ENCODE measurements around the gene PFN2.
"Not testable (repeated sequence)": the region's sequence is repeated elsewhere in the genome, so short reads cannot be mapped to it uniquely, and the experiment has no call there.

PFN2 gene

GRCh38 chr3:149955449-149955848 lies 15.2 kb downstream of the PFN2 start:
- no peak overlapping the region for H2AFZ ChIP-seq (ENCODE audit: low read length)
- no peaks in the 10 kb centered on the region for H3F3A ChIP-seq (ENCODE audit: low read depth)
- no peaks in the 10 kb centered on the region for H3K9me3 ChIP-seq (ENCODE audit: insufficient read depth, low read depth, low read length)
- no peaks in the 10 kb centered on the region for H3K27me3 ChIP-seq (ENCODE audit: insufficient read depth, low read length, poor library complexity, severe bottlenecking)
- H3K4me3 ChIP-seq (ENCODE audit: low read length, poor library complexity, severe bottlenecking): no peak overlapping the region
- H3K9ac ChIP-seq (ENCODE audit: low read depth, low read length, poor library complexity, severe bottlenecking): no peak overlapping the region
- H3K36me3 ChIP-seq (ENCODE audit: insufficient read depth, low read length): no peaks in the 10 kb centered on the region
- no peaks in the 10 kb centered on the region for H3K9me2 ChIP-seq (replicated peaks; ENCODE audit: low read depth, low read length)
- no peaks in the 10 kb centered on the region for H4K20me1 ChIP-seq (ENCODE audit: insufficient read depth, low read length, poor library complexity, severe bottlenecking)
- no peak overlapping the region for H3K4me2 ChIP-seq (ENCODE audit: low read depth, low read length, poor library complexity, severe bottlenecking)
- H3K4me1 ChIP-seq (ENCODE audit: insufficient read depth, low read length, poor library complexity, severe bottlenecking): peaks cover 9% of the 10 kb centered on the region
- H3K79me2 ChIP-seq (ENCODE audit: insufficient read depth, low read length): no peaks in the 10 kb centered on the region
- TF ChIP-seq EZH2phosphoT487 (IDR thresholded peaks at IDR 0.05; ENCODE audit: borderline replicate concordance): no peak

GRCh38 chr3:149954812-149955211 lies 15.9 kb downstream of the PFN2 start:
- H3K27me3 ChIP-seq (ENCODE audit: insufficient read depth, low read length, poor library complexity, severe bottlenecking): no peaks in the 10 kb centered on the region
- H3K4me1 ChIP-seq (ENCODE audit: insufficient read depth, low read length, poor library complexity, severe bottlenecking): peaks cover 9% of the 10 kb centered on the region
- H3K79me2 ChIP-seq (ENCODE audit: insufficient read depth, low read length): no peaks in the 10 kb centered on the region
- H3F3A ChIP-seq (ENCODE audit: low read depth): no peaks in the 10 kb centered on the region
- no peak overlapping the region for H3K4me2 ChIP-seq (ENCODE audit: low read depth, low read length, poor library complexity, severe bottlenecking)
- no peaks in the 10 kb centered on the region for H4K20me1 ChIP-seq (ENCODE audit: insufficient read depth, low read length, poor library complexity, severe bottlenecking)
- H3K9ac ChIP-seq (ENCODE audit: low read depth, low read length, poor library complexity, severe bottlenecking): no peak overlapping the region
- H3K9me2 ChIP-seq (replicated peaks; ENCODE audit: low read depth, low read length): no peaks in the 10 kb centered on the region
- no peaks in the 10 kb centered on the region for H3K9me3 ChIP-seq (ENCODE audit: insufficient read depth, low read depth, low read length)
- no peaks in the 10 kb centered on the region for H3K36me3 ChIP-seq (ENCODE audit: insufficient read depth, low read length)
- no peak for TF ChIP-seq CTCF (conservative IDR thresholded peaks at IDR 0.05; ENCODE audit: low read length)
- no peak for TF ChIP-seq EZH2phosphoT487 (IDR thresholded peaks at IDR 0.05; ENCODE audit: borderline replicate concordance)
- H3K4me3 ChIP-seq (ENCODE audit: low read length, poor library complexity, severe bottlenecking): no peak overlapping the region
- no peak overlapping the region for H2AFZ ChIP-seq (ENCODE audit: low read length)

GRCh38 chr3:149949181-149949580 lies 21.5 kb downstream of the PFN2 start:
- Histone ChIP-seq H2AFZ (ENCODE audit: low read length) (no peak overlapping the region), H4K20me1 (ENCODE audit: insufficient read depth, low read length, poor library complexity, severe bottlenecking) (no peaks in the 10 kb centered on the region), H3K27me3 (ENCODE audit: insufficient read depth, low read length, poor library complexity, severe bottlenecking) (no peaks in the 10 kb centered on the region), H3K4me2 (ENCODE audit: low read depth, low read length, poor library complexity, severe bottlenecking) (no peak overlapping the region), H3K79me2 (ENCODE audit: insufficient read depth, low read length) (no peaks in the 10 kb centered on the region), H3K4me3 (ENCODE audit: low read length, poor library complexity, severe bottlenecking) (no peak overlapping the region), H3F3A (ENCODE audit: low read depth) (no peaks in the 10 kb centered on the region), H3K36me3 (ENCODE audit: insufficient read depth, low read length) (no peaks in the 10 kb centered on the region), H3K9ac (ENCODE audit: low read depth, low read length, poor library complexity, severe bottlenecking) (no peak overlapping the region), H3K9me2 (replicated peaks; ENCODE audit: low read depth, low read length) (no peaks in the 10 kb centered on the region), H3K9me3 (ENCODE audit: insufficient read depth, low read depth, low read length) (no peaks in the 10 kb centered on the region), H3K4me1 (ENCODE audit: insufficient read depth, low read length, poor library complexity, severe bottlenecking) (peaks cover 3% of the 10 kb centered on the region)
- TF ChIP-seq CTCF (conservative IDR thresholded peaks at IDR 0.05; ENCODE audit: low read length): no peak
- no peak for TF ChIP-seq EZH2phosphoT487 (IDR thresholded peaks at IDR 0.05; ENCODE audit: borderline replicate concordance)

GRCh38 chr3:149947231-149947630 lies 23.5 kb downstream of the PFN2 start:
- Histone ChIP-seq H2AFZ (ENCODE audit: low read length) (no peak overlapping the region), H3K27me3 (ENCODE audit: insufficient read depth, low read length, poor library complexity, severe bottlenecking) (no peaks in the 10 kb centered on the region), H3K9me2 (replicated peaks; ENCODE audit: low read depth, low read length) (no peaks in the 10 kb centered on the region), H4K20me1 (ENCODE audit: insufficient read depth, low read length, poor library complexity, severe bottlenecking) (no peaks in the 10 kb centered on the region), H3K36me3 (ENCODE audit: insufficient read depth, low read length) (0 out of 2 replicates have a peak, but pooled peaks cover 4% of the 10 kb centered on the region), H3K9ac (ENCODE audit: low read depth, low read length, poor library complexity, severe bottlenecking) (no peak overlapping the region), H3K4me3 (ENCODE audit: low read length, poor library complexity, severe bottlenecking) (no peak overlapping the region), H3K4me1 (ENCODE audit: insufficient read depth, low read length, poor library complexity, severe bottlenecking) (no peaks in the 10 kb centered on the region), H3K9me3 (ENCODE audit: insufficient read depth, low read depth, low read length) (no peaks in the 10 kb centered on the region), H3F3A (ENCODE audit: low read depth) (no peaks in the 10 kb centered on the region), H3K79me2 (ENCODE audit: insufficient read depth, low read length) (no peaks in the 10 kb centered on the region), H3K4me2 (ENCODE audit: low read depth, low read length, poor library complexity, severe bottlenecking) (no peak overlapping the region)
- TF ChIP-seq CTCF (conservative IDR thresholded peaks at IDR 0.05; ENCODE audit: low read length) (no peak), EZH2phosphoT487 (IDR thresholded peaks at IDR 0.05; ENCODE audit: borderline replicate concordance) (no peak)

GRCh38 chr3:149943966-149944365 lies 26.7 kb downstream of the PFN2 start:
- H3K27me3 ChIP-seq (ENCODE audit: insufficient read depth, low read length, poor library complexity, severe bottlenecking); H3K4me3 ChIP-seq (ENCODE audit: low read length, poor library complexity, severe bottlenecking); H4K20me1 ChIP-seq (ENCODE audit: insufficient read depth, low read length, poor library complexity, severe bottlenecking); H3K9ac ChIP-seq (ENCODE audit: low read depth, low read length, poor library complexity, severe bottlenecking); H3F3A ChIP-seq (ENCODE audit: low read depth); H2AFZ ChIP-seq (ENCODE audit: low read length); H3K9me2 ChIP-seq (replicated peaks; ENCODE audit: low read depth, low read length); H3K9me3 ChIP-seq (ENCODE audit: insufficient read depth, low read depth, low read length); H3K79me2 ChIP-seq (ENCODE audit: insufficient read depth, low read length); H3K4me2 ChIP-seq (ENCODE audit: low read depth, low read length, poor library complexity, severe bottlenecking); H3K4me1 ChIP-seq (ENCODE audit: insufficient read depth, low read length, poor library complexity, severe bottlenecking); H3K36me3 ChIP-seq (ENCODE audit: insufficient read depth, low read length): not testable (repeated sequence)

Measured in Loucy (cell line).